AG04449 (cell line): ENCODE measurements around the gene DYNLT4.

Experiments
- CTCF ChIA-PET: fragments of 350-600 bp; formaldehyde crosslinking; extraction: SDS; loops from one replicate; lab custom pipeline; 2021; ENCODE audit warnings: antibody characterized with exemption; lab: Yijun Ruan, JAX
- POLR2A ChIA-PET: fragments of 400-600, 350-600 bp; formaldehyde crosslinking; extraction: SDS; loops from one replicate; lab custom pipeline; 2020; ENCODE audit warnings: antibody characterized with exemption, inconsistent platforms; lab: Yijun Ruan, JAX
- DNase-seq: peaks from one replicate; pipeline ENCODE4 v3.0.0-alpha.2; 2010; ENCODE audit warnings: low read depth, low spot score
- H3K4me3 ChIP-seq: 2 replicates; pipeline ENCODE4 v1.5.1; 2011; ENCODE audit warnings: low read depth, mild to moderate bottlenecking, control low read depth, low read length
- CTCF ChIP-seq: IDR thresholded peaks from one replicate; pipeline ENCODE4 v1.5.1; 2011; ENCODE audit warnings: mild to moderate bottlenecking, moderate library complexity, low read length, control low read depth, inconsistent platforms; ENCODE audit not compliant: insufficient read depth; ENCODE audit errors: missing control alignments

Gene DYNLT4

GRCh38 chr1:44808063-44808937 is 1.1 kb upstream of the DYNLT4 start, which contains the start of gene BTBD19:
Gene BTBD19 (plus strand): TSS chr1:44808523. CDS start chr1:44808821, 298 bp downstream.
- TF ChIP-seq CTCF: no peak
- POLR2A ChIA-PET: interaction anchor here (0.7 to 4.9 kb wide), 11 partner anchors 8 to 839 kb away, joined by 3 to 69 read pairs (median 4); partner anchors contain the start of genes DPH2, PLK3, PRDX1 and RPS8
- CTCF ChIA-PET: interaction anchor here (0.6 to 3.0 kb wide), 11 partner anchors 9 to 206 kb away, joined by 3 to 32 read pairs (median 7); partner anchors contain the start of genes PLK3 and RNU5D-1
- peak; percentile 61 for DNase-seq
- peak within 1 kb of the TSS; percentile 57 for H3K4me3 ChIP-seq

- DNase-seq: peak; percentile 98
- TF ChIP-seq CTCF: no peak
- POLR2A ChIA-PET: interaction anchor here (0.7 to 4.9 kb wide), 10 partner anchors 7 to 838 kb away, joined by 3 to 69 read pairs (median 4); partner anchors contain the start of genes DPH2, PLK3, PRDX1 and RPS8
- H3K4me3 ChIP-seq: peak overlapping the region; percentile 33; the same call in 1 of the 2 replicates
- CTCF ChIA-PET: interaction anchor here (0.6 to 3.0 kb wide), 6 partner anchors 8 to 76 kb away, joined by 3 to 32 read pairs (median 6); partner anchors contain the start of genes PLK3 and RNU5D-1
Observed at GRCh38 chr1:44807364-44808062, 362 bp upstream of the DYNLT4 start.

- CTCF ChIA-PET: interaction anchor here (0.6 to 1.0 kb wide), 2 partner anchors 8 to 25 kb away, joined by 3 read pairs; no protein-coding TSS in a partner anchor
- POLR2A ChIA-PET: interaction anchor here (4.9 kb wide), 1 partner anchor 12 kb away, joined by 63 read pairs; no protein-coding TSS in a partner anchor
- no peak for TF ChIP-seq CTCF
Observed at GRCh38 chr1:44806025-44806703, 987 bp downstream of the DYNLT4 start.

GRCh38 chr1:44805311-44806024 is 1.7 kb downstream of the DYNLT4 start:
- POLR2A ChIA-PET: interaction anchor here (4.9 kb wide), 1 partner anchor 13 kb away, joined by 63 read pairs; no protein-coding TSS in a partner anchor
- DNase-seq: no peak
- no peak for TF ChIP-seq CTCF
- CTCF ChIA-PET: interaction anchor here (0.6 kb wide), 1 partner anchor 25 kb away, joined by 3 read pairs; no protein-coding TSS in a partner anchor
- H3K4me3 ChIP-seq: no peak overlapping the region

More at GRCh38 chr1:44806025-44806703, 987 bp downstream of the DYNLT4 start:
- DNase-seq: no peak
- H3K4me3 ChIP-seq: no peak overlapping the region
